HepG2 (cell line): Measurements from ENCODE around the gene PIGC. TPM values are rescaled to one million over a fixed set of nuclear protein-coding genes. Genes with fewer than 3 reads are reported as not detected.

Source experiments
- AKNA ChIP-seq: sonication (generic); formaldehyde crosslinking; IDR thresholded peaks from 2 replicates; pipeline ENCODE4 v1.4.0; 2020; ENCODE audit warnings: missing genetic modification reagents, borderline replicate concordance
- E2F1 ChIP-seq: sonication (generic); formaldehyde crosslinking; IDR thresholded peaks from 2 replicates; pipeline ENCODE4 v1.5.0; 2020; ENCODE audit warnings: missing genetic modification reagents
- GRHL1 ChIP-seq: sonication (generic); formaldehyde crosslinking; conservative IDR thresholded peaks from 2 replicates; pipeline ENCODE4 v1.8.0; 2022; ENCODE audit warnings: missing genetic modification reagents
- GTF2F1 ChIP-seq: fragments of 150-350 bp; IDR thresholded peaks from 2 replicates; pipeline ENCODE4 v1.6.1; 2014; ENCODE audit warnings: low read length
- KAT2B ChIP-seq: fragments of 150-350 bp; IDR thresholded peaks from 2 replicates; pipeline ENCODE4 v1.6.1; 2014; ENCODE audit warnings: low read depth, low read length, borderline replicate concordance
- MED13 ChIP-seq: sonication (generic); formaldehyde crosslinking; IDR thresholded peaks from 2 replicates; pipeline ENCODE4 v1.5.0; 2020; ENCODE audit warnings: missing genetic modification reagents
- NFYC ChIP-seq: IDR thresholded peaks from 2 replicates; pipeline ENCODE4 v1.6.1; 2016; ENCODE audit warnings: missing genetic modification reagents, missing compliant biosample characterization
- RBAK ChIP-seq: sonication (generic); formaldehyde crosslinking; IDR thresholded peaks from 2 replicates; pipeline ENCODE4 v1.5.1; 2020; ENCODE audit warnings: mild to moderate bottlenecking, missing genetic modification reagents
- SRSF1 ChIP-seq: fragments of 200-400 bp; formaldehyde crosslinking; optimal IDR thresholded peaks from 2 replicates; pipeline ENCODE3; 2017; ENCODE audit warnings: mild to moderate bottlenecking, low read depth, low read length, moderate library complexity
- SYNCRIP ChIP-seq: fragments of 200-400 bp; formaldehyde crosslinking; IDR thresholded peaks from 2 replicates; pipeline ENCODE4 v1.6.1; 2018; ENCODE audit warnings: mild to moderate bottlenecking, low read depth, low read length; ENCODE audit not compliant: insufficient read depth
- ZHX1 ChIP-seq: sonication (generic); formaldehyde crosslinking; IDR thresholded peaks from 2 replicates; pipeline ENCODE4 v1.8.1; 2022; ENCODE audit warnings: low read depth, mild to moderate bottlenecking, missing genetic modification reagents
- ZNF235 ChIP-seq: sonication (generic); formaldehyde crosslinking; IDR thresholded peaks from 2 replicates; pipeline ENCODE4 v1.8.1; 2023; ENCODE audit warnings: mild to moderate bottlenecking, missing genetic modification reagents, borderline replicate concordance
- ZNF605 ChIP-seq: sonication (generic); formaldehyde crosslinking; IDR thresholded peaks from 2 replicates; pipeline ENCODE4 v1.8.0; 2022; ENCODE audit warnings: mild to moderate bottlenecking, missing genetic modification reagents
- ZNF720 ChIP-seq: sonication (generic); formaldehyde crosslinking; IDR thresholded peaks from 2 replicates; pipeline ENCODE4 v1.4.0; 2020; ENCODE audit warnings: missing genetic modification reagents
- ZSCAN22 ChIP-seq: sonication (generic); formaldehyde crosslinking; IDR thresholded peaks from 2 replicates; pipeline ENCODE4 v1.4.0; 2020; ENCODE audit warnings: mild to moderate bottlenecking, missing genetic modification reagents
- polyA plus RNA-seq, 8 experiments: library from polyadenylated mRNA; depleted of rRNA in 3 of 8; stranded (reverse) in 7 of 8; unstranded in 1 of 8; fragments of >200 nt; fragmentation: Illumina TruSeq in 4 of 8; extraction: Trizol in 4 of 8; gene quantifications; 2 replicates each; pipeline versions ENCODE4 v1.2.1 to v1.2.3, GENCODE V29; 2011 to 2016; ENCODE audit warnings: low read depth in 4 of 8, missing spikeins in 1 of 8, mixed read lengths in 1 of 8; ENCODE audit not compliant: insufficient read depth in 1 of 8
- total RNA-seq, 5 experiments: library from RNA; depleted of rRNA; stranded (reverse); fragments of >200 nt; fragmentation: Illumina TruSeq; extraction: Trizol; gene quantifications; 2 replicates each; pipeline ENCODE4 v1.2.3, GENCODE V29; 2016; ENCODE audit warnings: low read depth in 1 of 5
- TF ChIP-seq, protein P1 (sequence below): sonication (generic); formaldehyde crosslinking; IDR thresholded peaks from 2 replicates; pipeline ENCODE4 v1.4.0; 2020; ENCODE audit warnings: missing genetic modification reagents
- TF ChIP-seq, protein P2 (sequence below): sonication (generic); formaldehyde crosslinking; IDR thresholded peaks from 2 replicates; pipeline ENCODE4 v1.4.0; 2020; ENCODE audit warnings: missing genetic modification reagents

PIGC gene
- total and polyA plus RNA-seq, 2 of the 13 experiments (the other 11 are each of a cell fraction or from before 2014, with no cell fraction given): 26.7 to 29.5 TPM

GRCh38 chr1:172450524-172450885 lies 6.6 kb upstream of the PIGC start (continued):
- no peak for TF ChIP-seq AKNA (CRISPR knock-in tag)
- TF ChIP-seq MED13: no peak
- no peak for TF ChIP-seq NFYC (CRISPR knock-in tag)
- no peak for TF ChIP-seq SRSF1
- no peak for TF ChIP-seq ZHX1
- TF ChIP-seq, protein P1, sequence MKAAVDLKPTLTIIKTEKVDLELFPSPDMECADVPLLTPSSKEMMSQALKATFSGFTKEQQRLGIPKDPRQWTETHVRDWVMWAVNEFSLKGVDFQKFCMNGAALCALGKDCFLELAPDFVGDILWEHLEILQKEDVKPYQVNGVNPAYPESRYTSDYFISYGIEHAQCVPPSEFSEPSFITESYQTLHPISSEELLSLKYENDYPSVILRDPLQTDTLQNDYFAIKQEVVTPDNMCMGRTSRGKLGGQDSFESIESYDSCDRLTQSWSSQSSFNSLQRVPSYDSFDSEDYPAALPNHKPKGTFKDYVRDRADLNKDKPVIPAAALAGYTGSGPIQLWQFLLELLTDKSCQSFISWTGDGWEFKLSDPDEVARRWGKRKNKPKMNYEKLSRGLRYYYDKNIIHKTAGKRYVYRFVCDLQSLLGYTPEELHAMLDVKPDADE: no peak
- TF ChIP-seq ZNF720: no peak
- no peak for TF ChIP-seq KAT2B
- no peak for TF ChIP-seq GRHL1 (CRISPR knock-in tag)
- no peak for TF ChIP-seq RBAK (CRISPR knock-in tag)
- TF ChIP-seq GTF2F1: no peak
- no peak for TF ChIP-seq SYNCRIP
- no peak for TF ChIP-seq E2F1 (CRISPR knock-in tag)
- TF ChIP-seq ZNF235 (CRISPR knock-in tag): no peak
- TF ChIP-seq ZNF605 (CRISPR knock-in tag): no peak
- TF ChIP-seq, protein P2, sequence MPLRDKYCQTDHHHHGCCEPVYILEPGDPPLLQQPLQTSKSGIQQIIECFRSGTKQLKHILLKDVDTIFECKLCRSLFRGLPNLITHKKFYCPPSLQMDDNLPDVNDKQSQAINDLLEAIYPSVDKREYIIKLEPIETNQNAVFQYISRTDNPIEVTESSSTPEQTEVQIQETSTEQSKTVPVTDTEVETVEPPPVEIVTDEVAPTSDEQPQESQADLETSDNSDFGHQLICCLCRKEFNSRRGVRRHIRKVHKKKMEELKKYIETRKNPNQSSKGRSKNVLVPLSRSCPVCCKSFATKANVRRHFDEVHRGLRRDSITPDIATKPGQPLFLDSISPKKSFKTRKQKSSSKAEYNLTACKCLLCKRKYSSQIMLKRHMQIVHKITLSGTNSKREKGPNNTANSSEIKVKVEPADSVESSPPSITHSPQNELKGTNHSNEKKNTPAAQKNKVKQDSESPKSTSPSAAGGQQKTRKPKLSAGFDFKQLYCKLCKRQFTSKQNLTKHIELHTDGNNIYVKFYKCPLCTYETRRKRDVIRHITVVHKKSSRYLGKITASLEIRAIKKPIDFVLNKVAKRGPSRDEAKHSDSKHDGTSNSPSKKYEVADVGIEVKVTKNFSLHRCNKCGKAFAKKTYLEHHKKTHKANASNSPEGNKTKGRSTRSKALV: no peak
- TF ChIP-seq ZSCAN22: no peak
